Measurements from ENCODE around the gene PRM2. TPM values are rescaled to one million over a fixed set of nuclear protein-coding genes. Genes with fewer than 3 reads are reported as not detected.

PRM2 gene
- total RNA-seq, 3 donors from 2014 or later: not detected

DNA sequence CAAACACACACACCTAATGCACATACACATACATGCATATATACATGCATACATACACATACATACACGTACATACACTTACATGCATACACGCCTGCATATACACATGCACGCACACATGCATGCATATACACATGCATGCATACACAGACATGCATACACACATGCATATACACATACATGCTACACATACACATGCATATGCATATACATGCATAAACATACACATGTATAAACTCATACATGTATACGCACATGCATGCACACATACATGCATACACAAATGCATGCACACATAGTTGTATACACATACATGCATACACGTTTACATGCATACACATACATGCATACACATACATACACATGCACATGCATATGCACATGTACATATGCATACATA is 45.4 kb upstream of the PRM2 start:
- Histone ChIP-seq H3K4me1 (no peaks in the 10 kb centered on the region), H3K4me3 (no peak overlapping the region), H3K27ac (no peak overlapping the region), H3K9me3 (no peaks in the 10 kb centered on the region), H3K27me3 (no peaks in the 10 kb centered on the region), H3K36me3 (no peaks in the 10 kb centered on the region)
- no peak for TF ChIP-seq POLR2A (IDR thresholded peaks at IDR 0.05)
- TF ChIP-seq CTCF (IDR thresholded peaks at IDR 0.05): no peak
- TF ChIP-seq POLR2AphosphoS5 (IDR thresholded peaks at IDR 0.05): no peak
- intact Hi-C loops (cut with DNase I; ENCODE audit: low total_unique reads): no loop called here
- DNase-seq (ENCODE audit: low spot score in 2 of 2): no peak

DNA sequence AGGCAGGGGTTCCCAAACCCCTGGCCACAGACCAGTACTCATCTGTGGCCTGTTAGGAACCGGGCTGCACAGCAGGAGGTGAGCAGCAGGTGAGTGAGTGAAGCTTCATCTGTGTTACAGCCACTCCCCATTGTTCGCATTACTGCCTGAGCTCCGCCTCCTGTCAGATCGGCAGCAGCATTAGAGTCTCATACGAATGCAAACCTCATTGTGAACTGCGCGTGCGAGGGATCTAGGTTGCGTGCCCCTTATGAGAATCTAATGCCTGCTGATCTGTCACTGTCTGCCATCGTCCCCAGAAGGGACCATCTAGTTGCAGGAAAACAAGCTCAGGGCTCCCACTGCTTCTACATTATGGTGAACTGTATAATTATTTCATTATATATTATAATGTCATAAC is 43.9 kb upstream of the PRM2 start:
- Histone ChIP-seq H3K9me3 (no peaks in the 10 kb centered on the region), H3K4me3 (no peak overlapping the region), H3K27ac (no peak overlapping the region), H3K4me1 (no peaks in the 10 kb centered on the region), H3K36me3 (no peaks in the 10 kb centered on the region), H3K27me3 (no peaks in the 10 kb centered on the region)
- no peak for TF ChIP-seq POLR2A (IDR thresholded peaks at IDR 0.05)
- no peak for TF ChIP-seq POLR2AphosphoS5 (IDR thresholded peaks at IDR 0.05)
- no peak for TF ChIP-seq CTCF (IDR thresholded peaks at IDR 0.05)
- DNase-seq (ENCODE audit: low spot score in 2 of 2): no peak
- intact Hi-C loops (cut with DNase I; ENCODE audit: low total_unique reads): no loop called here

DNA sequence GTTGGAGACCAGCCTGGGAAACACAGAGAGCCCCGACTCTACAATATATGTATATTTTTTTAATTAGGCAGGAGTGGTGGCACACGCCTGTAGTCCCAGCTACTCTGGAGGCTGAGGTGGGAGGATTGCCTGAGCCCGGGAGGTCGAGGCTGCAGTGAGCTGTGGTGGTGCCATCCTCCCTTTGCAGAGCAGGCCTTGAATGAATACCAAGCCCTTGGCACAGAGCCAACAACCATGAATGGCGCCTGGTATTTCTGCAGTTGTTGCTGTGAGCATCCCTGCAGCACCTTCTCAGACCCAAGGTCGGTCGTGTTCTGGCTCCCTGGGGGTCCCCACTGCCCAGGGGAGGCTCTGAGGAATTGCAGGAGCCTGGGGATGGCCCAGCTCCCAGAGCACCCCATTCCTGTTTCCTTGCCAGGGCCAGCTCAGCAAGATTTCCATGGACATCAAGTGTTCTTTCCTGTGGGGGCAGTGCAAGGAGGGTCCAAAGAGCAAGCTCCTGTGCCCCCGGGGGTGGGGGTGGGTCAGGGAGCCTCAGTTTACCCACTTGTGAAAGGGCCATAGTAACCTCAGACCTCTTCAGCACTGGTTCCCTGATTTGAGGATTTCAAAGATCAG is 43.4 kb upstream of the PRM2 start:
- no peaks in the 10 kb centered on the region for H3K4me1 ChIP-seq
- intact Hi-C loops (cut with DNase I; ENCODE audit: low total_unique reads): no loop called here
- no peak overlapping the region for H3K27ac ChIP-seq
- no peaks in the 10 kb centered on the region for H3K27me3 ChIP-seq
- no peaks in the 10 kb centered on the region for H3K36me3 ChIP-seq
- DNase-seq (ENCODE audit: low spot score in 2 of 2): no peak
- TF ChIP-seq POLR2A (IDR thresholded peaks at IDR 0.05): no peak
- TF ChIP-seq POLR2AphosphoS5 (IDR thresholded peaks at IDR 0.05): no peak
- no peak for TF ChIP-seq CTCF (IDR thresholded peaks at IDR 0.05)
- no peaks in the 10 kb centered on the region for H3K9me3 ChIP-seq
- no peak overlapping the region for H3K4me3 ChIP-seq

DNA sequence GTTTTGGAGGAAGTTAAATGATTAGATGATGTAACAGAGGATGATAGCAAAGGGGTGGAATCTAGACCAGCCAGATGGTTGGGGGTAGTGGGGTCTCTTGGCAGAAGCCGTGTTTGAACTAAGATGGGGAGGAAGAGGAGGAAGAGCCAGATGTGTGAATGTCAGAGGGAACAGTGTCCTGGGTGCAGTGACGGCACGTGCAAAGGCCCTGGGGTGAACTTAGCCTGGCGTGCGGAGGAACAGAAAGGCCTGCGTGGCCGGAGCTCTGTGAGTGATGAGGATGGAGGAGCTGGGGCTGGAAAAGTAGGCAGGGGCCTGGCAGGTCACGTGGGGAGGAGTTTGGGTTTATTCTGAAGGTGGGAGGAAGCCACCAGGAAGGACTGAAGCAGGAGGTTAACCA is 42.5 kb upstream of the PRM2 start:
- intact Hi-C loops (cut with DNase I; ENCODE audit: low total_unique reads): no loop called here
- Histone ChIP-seq H3K36me3 (no peaks in the 10 kb centered on the region), H3K27ac (no peak overlapping the region), H3K27me3 (no peaks in the 10 kb centered on the region), H3K4me3 (no peak overlapping the region), H3K4me1 (no peaks in the 10 kb centered on the region), H3K9me3 (no peaks in the 10 kb centered on the region)
- DNase-seq (ENCODE audit: low spot score in 2 of 2): no peak
- TF ChIP-seq POLR2A (IDR thresholded peaks at IDR 0.05) (no peak), CTCF (IDR thresholded peaks at IDR 0.05) (no peak), POLR2AphosphoS5 (IDR thresholded peaks at IDR 0.05) (no peak)

GRCh38 chr16:11316331-11317015 is 40.2 kb upstream of the PRM2 start:
- H3K27ac ChIP-seq: no peak overlapping the region
- DNase-seq (ENCODE audit: low spot score in 2 of 2): no peak
- no peaks in the 10 kb centered on the region for H3K9me3 ChIP-seq
- intact Hi-C loops (cut with DNase I; ENCODE audit: low total_unique reads): no loop called here
- H3K27me3 ChIP-seq: no peaks in the 10 kb centered on the region
- TF ChIP-seq POLR2A (IDR thresholded peaks at IDR 0.05) (no peak), POLR2AphosphoS5 (IDR thresholded peaks at IDR 0.05) (no peak), CTCF (IDR thresholded peaks at IDR 0.05) (no peak)
- no peaks in the 10 kb centered on the region for H3K4me1 ChIP-seq
- H3K36me3 ChIP-seq: no peaks in the 10 kb centered on the region
- H3K4me3 ChIP-seq: no peak overlapping the region

Measured in breast epithelium (tissue), 4 donors.